GM19240 (cell line): ENCODE results near the gene RAP1B.
"Not testable (repeated sequence)": the region's sequence is repeated elsewhere in the genome, so short reads cannot be mapped to it uniquely, and the experiment has no call there.

Source experiments
- DNase-seq: peaks from one replicate; pipeline ENCODE4 v3.0.0; 2011; ENCODE audit warnings: low spot score; ENCODE audit not compliant: insufficient read length

The RAP1B gene

DNA sequence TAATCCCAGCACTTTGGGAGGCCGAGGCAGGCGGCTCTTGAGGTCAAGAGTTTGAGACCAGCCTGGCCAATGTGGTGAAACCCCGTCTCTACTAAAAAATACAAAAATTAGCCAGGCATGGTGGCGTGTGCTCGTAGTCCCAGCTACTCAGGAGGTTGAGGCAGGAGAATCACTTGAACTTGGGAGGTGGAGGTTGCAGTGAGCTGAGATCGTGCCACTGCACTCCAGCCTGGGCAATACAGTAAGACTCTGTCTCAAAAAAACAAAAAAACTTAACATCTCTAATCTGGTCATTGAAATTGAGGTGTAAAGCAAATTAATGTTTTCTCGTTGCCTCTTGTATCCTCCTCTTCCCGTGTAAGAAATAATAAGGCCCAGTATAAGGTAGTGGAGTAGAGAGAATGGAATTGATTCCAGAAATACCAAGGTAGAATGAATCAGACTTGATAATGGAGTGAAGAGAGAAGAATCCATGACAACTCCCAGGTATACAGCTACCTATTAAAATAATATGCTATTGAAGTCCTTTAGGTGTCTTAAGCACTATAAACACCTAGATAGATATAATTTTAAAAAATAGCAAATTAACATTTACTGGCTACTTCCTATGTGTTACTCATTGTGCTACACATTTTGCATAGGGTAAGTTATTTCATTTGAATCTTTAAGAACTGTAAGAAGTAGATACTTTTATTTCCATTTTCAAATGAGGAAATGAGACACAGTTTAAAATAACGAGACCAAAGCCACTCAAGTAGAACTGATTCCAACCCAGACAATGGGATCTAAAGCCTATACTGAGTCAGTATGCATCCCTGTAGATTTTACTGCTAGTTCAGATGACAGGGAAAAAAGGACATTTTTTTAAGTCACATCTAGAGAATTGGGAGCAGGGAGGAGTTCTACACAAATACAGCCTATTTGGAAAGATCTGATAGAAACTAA, 23.2 kb downstream of the RAP1B start:
- no peak for DNase-seq

DNA sequence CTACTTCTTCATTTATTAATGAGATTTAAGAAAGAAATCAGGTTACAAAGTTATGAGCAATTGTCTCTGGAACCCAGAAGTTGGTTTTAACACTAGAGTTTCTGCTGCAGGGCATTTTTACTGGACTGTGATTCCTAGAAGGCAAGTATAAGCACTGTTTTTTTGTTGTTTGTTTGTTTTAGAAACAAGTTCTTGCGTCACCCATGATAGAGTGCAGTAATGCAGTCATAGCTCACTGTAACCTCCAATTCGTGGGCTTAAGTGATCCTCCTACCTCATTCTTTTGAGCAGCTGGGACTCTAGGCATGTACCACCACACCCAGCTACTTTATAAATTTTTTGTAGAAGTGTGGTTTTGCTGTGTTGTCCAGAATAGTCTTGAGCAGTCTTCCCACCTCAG, 25.6 kb downstream of the RAP1B start:
- DNase-seq, result no peak

DNA sequence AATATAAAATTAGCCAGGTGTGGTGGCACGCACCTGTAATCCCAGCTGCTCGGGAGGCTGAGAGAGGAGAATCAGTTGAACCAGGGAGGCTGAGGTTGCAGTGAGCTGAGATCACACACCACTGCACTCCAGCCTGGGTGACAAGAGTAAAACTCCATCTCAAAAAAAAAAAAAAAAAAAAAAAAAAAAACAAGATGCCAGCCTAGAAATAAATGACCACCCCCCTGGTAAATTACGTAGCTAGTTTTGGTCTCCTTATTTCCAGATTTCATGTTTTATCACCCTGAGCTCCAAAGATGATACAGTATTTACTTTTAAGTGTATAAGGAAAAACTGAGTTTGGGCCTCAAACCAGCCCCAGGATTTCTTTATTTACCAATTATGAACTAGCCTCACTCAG, 26.7 kb downstream of the RAP1B start:
- not testable (repeated sequence) for DNase-seq

DNA sequence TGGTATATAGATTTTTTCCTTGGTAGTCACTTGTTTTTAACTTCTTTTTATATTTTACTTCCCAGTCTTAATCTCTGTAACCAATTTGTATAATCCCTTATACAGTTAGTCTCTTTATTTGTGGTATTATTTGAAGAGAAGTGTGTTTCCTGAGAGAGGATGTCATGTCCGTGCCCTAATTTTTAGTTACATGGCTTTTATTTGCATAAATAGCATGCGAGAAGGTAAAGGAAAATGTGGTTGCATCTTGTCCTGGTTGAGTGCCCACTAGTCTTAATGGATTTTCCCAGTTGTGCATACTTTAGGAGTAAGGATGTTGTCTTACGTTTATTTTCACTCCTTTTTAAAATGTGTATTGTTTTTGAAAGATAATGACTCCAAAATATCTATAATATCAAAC, 27.5 kb downstream of the RAP1B start:
- DNase-seq, result no peak

DNA sequence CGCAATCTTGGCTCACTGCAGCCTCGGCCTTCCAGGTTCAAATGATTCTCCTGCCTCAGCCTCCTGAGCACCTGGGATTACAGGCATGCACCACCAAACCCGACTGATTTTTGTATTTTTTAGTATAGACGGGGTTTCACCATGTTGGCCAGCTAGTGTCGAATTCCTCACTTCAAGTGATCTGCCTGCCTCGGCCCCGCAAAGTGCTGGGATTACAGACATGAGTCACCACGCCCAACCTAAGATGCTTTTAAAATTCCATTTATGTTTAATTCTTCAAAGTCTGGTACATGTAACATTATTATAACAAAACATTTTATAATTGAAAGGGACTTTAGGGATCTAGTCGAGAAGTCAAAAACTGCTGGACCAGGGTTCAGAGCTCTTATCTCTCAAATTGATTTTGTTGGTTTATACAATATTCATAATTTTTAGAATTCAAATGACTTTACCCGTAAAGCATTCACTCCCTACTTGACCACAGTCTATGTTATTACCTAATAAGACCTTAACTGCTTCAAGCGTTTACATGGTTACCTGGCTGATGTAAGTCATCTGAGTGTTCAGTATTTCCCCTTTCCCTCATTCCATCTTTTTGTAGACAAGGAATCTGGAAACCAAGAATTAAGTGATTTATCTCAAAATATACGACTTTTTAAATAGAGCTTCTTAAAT, 28.2 kb downstream of the RAP1B start:
- DNase-seq, result no peak

DNA sequence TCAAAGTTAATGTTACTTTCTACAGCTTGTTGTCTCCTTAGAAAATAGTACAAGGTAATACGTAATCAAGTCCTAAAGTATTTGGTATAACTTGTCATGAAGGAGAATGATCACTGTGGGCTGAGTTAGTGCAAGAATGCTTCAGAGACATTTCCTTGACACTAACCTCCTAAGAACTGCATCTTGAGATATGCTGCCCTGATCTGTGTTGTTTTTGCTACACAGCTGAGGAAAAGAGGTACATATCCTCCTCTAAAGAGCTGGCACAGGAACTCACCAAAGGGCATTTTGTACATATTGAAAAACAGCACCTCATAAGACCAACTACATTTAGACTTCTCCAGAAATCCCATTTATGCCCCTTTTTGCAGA, 28.7 kb downstream of the RAP1B start:
- DNase-seq, result no peak

DNA sequence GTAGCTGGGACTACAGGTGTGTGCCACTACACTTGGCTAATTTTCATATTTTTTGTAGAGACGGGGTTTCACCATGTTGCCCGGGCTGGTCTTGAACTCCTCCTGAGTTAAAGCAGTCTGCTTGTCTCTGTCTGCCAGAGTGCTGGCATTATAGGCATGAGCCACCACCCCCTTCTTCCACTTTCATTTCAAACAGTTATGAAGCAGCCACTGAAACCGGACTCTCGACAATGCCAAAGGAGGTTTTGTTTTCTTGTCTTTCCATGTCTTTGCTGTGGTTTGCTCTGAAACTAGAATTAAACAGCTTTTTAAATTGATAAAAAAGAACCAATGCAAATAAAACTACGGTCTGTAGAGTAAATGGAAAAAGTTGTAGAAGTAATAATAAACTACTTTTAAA, 30.4 kb downstream of the RAP1B start:
- peak; percentile 55 for DNase-seq

DNA sequence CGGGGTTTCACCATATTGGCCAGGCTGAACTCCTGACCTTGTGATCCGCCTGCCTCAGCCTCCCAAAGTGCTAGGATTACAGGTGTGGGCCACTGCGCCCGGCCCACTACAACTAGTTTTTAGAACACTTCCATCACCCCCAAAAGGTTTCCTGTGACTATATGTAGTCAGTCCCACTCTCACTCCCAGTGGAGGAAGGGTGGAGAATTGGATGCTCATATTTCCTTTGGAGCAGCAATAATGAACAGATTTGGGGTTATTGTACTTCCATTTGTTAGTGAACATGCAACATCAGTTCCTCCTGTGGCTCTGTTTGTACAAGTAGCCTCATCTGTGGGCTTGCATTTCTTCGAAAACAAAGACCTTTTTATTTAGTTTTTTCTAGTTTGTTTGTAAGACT, 35.8 kb downstream of the RAP1B start:
- no peak for DNase-seq

DNA sequence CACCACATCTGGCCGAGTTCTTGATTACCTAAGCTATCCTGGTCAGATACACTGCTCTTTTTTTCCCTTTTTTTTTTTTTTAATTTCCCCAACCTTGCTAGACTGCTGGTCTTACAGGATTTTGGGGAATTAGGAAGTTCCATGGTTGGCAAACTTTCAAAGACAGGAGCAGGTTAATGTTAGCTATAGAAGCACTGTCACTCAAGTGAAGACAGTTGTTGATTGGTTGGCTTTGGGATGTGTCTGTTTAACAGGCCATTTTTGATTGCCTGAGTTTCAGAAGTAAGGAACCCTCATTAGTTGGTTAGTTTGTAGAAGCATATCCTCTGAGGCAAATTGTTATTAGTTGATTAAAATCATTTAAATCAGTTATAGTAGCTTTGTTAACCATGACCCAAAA, 36.8 kb downstream of the RAP1B start:
- no peak for DNase-seq

DNA sequence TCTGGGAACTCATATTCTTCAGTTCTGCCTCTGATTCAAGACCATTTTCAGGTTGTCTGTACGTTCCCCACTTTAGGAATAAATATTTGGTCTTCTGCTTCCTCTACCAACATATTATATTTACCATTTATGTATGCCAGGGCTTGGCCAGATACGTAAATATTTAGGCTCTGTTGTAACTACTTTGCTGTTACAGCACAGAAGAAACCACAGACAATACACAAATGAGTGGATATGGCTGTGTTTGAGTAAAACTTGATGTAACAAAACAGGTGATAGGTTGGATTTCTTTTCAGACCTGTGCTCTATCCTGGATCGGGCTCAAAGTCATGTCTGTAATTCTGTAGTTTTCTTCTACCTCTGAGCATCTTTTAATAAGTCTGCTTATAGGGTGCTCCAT, 37.5 kb downstream of the RAP1B start:
- DNase-seq, result no peak

DNA sequence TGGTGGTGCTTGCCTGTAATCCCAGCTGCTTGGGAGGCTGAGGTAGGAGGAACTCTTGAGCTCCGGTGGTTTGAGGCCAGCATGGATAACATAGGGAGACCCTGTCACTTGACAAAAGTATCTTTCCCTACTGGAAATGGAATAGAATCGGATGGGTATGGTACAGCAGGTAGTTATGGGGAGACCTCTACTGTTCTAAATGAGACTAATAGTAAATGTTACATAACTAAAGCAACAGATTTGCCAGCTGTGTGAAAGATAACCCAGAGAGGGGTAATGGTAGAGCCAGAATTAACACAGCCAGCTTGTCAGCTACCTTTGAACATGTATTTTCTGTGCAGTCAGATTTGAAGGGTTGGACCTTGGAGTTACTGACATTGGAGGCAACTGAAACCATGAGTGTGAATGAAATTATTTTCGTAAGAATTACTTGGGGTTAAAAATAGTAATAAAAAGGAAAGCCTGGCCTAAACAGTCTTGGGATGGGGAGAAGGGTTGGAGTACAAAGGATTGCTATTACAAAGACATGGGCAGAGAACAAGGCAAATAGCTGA, 54.4 kb downstream of the RAP1B start:
- no peak for DNase-seq

DNA sequence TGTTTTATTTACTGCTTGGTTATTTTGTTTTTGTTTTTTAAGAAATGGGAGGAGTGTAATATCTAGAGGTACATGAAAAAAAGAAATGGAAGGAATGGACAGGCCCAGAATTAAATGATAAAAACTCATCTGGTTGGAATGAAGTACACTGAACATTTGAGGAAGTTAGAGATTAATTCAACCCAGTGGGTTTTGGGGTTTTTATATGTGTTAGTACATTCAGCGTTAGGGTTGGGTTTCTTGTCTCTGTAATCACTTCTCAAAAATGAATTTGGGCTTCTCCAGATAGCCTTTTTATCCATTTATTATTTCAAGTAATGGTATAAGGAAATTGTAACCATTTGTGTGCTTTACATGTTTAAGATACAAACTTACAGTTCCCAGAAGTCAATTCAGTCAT, 56.6 kb downstream of the RAP1B start:
- no peak for DNase-seq

DNA sequence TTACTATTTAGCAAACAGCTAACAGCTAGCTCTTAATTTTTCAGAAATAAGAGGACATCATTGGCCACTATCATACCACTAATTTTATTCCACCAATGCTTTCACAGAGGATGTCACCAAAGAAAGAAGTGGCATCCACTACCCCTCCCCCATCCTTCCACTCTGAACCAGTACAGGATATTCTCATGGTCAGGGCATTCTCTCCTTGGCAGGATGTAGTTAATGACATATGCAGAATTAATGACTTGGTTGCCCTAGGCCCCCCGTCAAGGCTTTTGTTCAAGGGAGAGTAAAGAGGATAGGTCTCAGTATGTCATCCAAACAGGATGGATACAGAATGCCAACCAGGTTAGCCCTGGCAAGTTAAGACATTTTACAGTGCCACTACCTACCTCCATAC, 57.2 kb downstream of the RAP1B start:
- DNase-seq, result no peak

DNA sequence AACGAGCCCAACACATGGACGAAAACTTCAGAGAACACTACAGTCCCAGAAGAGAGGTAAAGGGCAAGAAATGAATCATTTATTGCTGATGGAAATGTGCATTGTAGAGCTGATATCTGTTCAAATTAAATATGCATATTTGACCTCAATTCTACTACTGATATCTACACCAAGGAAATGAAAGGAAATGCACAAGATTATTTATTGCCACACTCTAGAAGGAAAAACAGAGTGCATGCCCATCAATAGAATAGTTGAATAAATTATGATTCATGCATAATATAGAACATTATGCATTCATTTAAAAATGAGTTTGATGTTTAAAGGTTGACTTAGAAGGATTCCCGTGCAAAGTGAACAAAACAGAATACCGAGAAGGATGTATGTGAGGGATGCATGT, 60.5 kb downstream of the RAP1B start:
- DNase-seq, result no peak

DNA sequence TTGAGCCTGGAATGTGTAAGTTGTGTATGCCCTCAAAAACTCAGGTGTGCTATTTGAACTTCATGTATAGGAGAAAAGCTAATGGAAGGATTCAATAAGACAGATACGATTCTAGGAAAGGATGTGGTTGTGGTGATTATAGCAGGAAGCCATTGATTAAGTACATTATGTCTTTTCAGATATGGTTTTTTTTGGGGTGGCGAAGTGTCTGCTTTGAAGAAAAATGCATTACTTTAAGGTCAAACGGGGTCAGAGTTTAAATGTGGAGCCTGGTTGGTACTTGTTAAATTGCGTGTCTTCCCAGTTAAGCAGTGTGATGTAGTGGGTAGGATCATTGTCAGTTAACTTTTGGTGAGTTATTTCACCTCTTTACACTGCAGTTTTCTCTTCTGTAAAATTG, 63.1 kb downstream of the RAP1B start:
- DNase-seq, result no peak

DNA sequence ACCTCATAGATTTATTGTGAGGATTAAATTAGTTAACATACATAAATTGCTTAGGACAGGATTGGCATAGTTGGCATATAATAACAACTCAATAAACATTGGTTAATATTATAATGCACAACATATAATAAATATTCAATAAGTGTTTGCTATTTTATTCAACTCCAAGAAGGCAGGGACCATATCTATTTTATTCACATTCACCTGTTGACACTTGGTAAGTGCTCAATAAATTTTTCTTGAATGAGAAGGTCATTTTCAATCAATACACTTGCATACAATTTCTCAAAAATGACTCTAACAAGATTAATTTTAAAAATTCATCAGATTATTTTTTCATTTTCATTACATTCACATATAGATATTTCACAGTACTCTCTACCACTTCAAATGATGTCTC, 63.7 kb downstream of the RAP1B start:
- DNase-seq, result no peak

DNA sequence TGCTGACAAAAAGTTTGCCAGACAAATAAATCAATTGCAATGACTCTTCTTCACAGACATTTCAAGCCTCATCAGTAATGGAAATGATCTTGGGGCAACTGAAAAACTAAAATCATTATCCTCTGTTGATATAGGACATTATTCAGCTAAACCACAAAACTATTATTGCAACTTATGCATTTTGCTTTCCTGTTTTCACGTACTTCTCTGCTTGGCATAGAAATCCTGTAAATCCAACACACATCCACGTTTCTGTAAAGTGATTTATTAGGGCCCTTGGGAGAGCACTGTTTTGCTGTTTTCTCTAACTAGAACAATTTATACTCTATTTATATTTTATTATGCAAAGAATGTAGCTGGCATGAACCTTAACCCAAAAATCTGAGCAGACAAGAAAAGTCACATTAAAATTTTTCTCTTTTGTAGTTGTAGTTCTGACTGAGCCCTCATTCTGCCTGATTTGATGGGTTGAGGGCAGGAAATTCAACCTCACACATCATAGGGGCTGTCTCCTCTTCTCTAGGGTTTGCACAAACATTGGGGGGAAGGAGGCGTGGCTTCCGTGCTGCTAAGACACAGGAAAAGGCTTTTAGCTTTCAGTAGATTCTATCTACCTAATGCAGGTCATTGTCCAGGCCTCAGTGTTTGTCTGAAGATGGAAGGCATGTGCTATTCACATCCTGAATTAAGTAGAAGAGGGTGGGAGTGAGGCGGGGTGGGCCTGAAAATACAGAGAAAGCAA, 64.6 kb downstream of the RAP1B start:
- DNase-seq, result no peak

DNA sequence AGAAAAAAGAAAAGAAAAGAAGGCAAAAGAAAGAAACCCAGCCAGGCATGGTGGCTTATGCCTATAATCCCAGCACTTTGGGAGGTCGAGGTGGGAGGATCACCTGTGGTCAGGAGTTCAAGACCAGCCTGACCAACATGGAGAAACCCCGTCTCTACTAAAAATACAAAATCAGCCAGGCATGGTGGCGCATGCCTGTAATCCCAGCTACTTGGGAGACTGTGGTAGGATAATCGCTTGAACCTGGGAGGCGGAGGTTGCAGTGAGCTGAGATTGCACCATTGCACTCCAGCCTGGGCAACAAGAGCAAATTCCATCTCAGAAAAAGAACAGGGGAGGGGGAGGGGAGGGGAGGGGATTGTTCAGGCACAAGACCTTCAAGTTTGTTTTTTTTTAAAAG, 66.2 kb downstream of the RAP1B start:
- DNase-seq, result not testable (repeated sequence)

DNA sequence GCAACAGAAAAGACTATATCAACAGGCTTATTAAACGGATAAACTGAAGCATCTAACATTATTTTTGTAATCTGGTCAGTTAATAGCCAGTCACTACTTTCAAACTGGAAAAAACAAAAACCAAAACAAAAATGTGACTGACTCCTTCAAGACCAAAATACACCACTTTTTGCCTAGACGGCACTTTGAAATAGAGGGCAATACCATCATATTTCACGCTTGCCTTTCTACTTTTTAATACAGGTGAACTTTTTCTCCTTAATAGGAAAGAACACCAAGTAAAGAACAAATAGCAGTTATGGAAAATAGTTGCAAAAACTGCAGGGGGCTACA, 75.5 kb downstream of the RAP1B start:
- DNase-seq, result no peak

DNA sequence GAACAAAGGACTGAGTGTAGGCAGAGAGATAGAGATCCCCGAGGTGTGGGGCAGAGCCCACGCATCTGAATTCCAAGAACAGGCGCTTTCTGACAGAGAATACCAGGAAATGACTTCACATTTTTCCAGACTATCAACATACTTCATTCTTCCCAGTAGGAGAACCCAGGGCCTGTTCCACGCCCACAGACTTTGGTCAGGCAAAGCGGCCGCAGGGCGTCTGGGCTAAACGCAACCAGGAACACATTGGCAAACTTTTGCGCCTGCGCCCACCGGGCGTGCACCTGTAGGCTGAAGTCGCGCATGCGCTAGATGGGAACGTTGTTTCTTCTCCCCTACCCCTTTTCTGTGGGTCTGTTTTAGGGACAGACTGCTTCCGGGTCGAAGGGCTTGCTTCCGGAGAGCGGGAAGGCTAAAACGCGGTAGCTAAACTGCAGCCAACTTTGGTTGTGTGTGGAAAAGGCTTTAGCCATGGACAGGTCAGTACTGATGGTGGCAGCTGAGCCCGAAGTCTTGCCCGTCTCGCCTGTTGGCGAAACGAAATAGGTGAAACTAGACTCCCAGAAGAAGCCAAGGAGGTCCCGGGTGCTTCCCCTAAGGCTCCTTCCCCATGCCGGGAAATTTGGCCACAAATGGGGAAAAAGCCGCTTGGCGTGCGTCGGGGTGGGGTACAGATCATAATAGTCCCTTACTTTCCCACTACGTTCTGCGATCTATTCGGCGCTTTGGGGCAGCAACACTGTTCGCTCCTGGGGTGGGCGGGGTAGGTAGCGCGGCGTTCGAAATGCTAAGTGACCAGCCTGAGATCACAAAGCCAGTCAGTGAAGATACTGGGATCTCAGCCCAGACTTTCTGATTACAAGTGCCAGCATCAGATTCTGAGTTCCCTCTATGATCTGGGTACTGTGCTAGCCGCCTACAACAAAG, 76.2 kb downstream of the RAP1B start, which contains the start of gene NUP107:
NUP107 (plus strand) TSS at position 384 of the 927 bp plus-strand sequence; CDS start at position 472, 88 bp downstream.
- DNase-seq, result peak; percentile 97

DNA sequence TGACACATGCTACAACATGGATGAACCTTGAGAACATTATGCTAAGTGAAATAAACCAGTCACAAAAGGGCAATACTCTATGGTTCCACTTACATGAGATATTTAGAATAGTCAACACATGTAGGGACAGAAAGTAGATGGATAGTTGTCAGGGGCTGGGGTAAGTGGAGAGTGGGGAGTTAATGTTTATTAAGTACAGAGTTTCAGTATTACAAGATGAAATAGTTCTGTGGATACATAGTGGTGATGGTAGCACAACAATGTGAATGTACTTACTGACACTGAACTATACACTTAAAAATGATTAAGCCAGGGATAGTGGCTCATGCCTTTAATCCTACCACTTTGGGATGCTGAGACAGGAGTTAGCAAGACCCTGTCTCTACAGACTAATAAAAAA, 84.8 kb downstream of the RAP1B start:
- DNase-seq, result no peak
